Inflammatory macrophage (primary cell): Measurements from ENCODE around the gene OR4X2.
"Not testable (repeated sequence)": the region's sequence is repeated elsewhere in the genome, so short reads cannot be mapped to it uniquely, and the experiment has no call there.

Source experiments
- DNase-seq, 2 donors: peaks; one replicate each; pipeline ENCODE4 v3.0.0-alpha.2; 2020 to 2022
- total RNA-seq, 18 experiments: gene quantifications; one replicate each; lab custom pipeline; 2026; ENCODE audit warnings: mixed read lengths in 6 of 18, inconsistent platforms in 2 of 18; lab: John Stamatoyannopoulos, UW

OR4X2 gene, protein sequence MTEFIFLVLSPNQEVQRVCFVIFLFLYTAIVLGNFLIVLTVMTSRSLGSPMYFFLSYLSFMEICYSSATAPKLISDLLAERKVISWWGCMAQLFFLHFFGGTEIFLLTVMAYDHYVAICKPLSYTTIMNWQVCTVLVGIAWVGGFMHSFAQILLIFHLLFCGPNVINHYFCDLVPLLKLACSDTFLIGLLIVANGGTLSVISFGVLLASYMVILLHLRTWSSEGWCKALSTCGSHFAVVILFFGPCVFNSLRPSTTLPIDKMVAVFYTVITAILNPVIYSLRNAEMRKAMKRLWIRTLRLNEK
- total RNA-seq, result 0 reads per million in 18 experiments

DNA sequence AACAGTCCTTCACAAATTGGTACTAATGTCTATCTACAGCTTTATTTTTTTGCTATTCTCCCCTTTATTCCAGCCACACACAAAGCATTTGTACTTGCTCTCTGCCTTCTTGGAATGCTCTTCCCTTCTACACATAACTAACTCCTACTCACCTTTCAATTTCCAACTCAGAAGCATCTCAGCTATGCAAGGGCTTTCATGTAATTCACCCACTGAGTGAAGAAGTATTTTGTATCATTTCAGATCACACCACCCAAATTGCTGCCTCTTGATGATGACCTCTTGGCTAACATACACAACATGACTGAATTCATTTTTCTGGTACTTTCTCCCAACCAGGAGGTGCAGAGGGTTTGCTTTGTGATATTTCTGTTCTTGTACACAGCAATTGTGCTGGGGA is at the start of gene OR4X2:
Gene OR4X2, plus strand, starts transcription at position 301 of the 400 bp plus-strand sequence. Its CDS starts 0 bp downstream, at position 301.
- DNase-seq, result no peak

DNA sequence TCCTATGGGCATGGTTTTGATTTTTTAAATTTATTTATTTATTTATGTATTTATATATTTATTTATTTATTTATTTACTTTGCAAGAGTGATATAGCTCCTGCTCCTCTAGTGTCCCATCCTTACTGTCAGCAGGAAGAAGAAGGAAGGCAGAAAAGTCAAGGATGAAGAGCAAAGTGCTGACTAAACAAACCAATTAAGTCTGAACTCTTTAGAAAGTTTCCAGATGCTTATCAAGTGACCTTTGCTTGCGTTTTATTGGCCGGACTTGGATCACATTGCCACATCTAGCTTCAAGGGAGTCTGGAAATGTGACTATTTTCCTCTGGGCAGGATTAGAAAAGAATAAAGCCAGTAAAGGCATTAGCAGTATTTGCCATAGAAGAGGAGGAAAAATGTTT is 37.0 kb upstream of the OR4X2 start:
- no peak for DNase-seq

DNA sequence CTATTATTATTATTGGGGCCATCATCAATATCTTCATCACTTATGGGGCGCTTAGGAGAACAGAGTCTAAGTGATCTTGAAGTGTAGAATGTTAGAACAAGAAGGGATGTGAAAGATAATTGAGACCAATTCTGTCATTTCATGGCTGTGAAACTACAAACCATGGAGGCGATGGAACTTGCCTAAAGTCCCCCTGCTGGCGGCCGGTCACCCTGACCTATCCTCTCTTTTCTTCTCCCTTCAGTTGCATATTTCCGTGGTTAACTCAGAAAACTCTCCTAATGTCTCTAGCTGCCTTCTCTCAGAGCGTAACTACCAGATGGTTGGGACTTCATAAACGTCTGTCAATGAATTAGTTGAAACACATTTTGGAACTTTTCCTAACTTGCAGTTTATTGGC is 34.9 kb upstream of the OR4X2 start:
- DNase-seq, result peak in 1 of 2 donors; percentile 2

DNA sequence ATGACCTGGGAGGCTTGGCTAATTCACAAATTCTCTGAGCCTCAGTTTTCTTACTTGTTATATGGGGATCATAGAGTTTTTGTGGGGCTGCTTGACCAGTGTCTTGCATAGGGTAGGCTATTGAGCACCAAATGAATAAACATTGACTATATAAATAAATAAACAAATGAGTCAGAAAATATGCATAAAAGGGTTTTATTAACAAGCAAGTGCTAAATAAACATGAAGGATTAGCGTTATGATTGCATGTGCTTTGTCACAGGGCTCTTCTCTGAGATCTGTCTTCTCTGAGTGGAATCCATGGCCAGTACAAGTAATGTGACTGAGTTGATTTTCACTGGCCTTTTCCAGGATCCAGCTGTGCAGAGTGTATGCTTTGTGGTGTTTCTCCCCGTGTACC is 28.4 kb upstream of the OR4X2 start, which contains the start of gene OR4B1:
Gene OR4B1, plus strand, starts transcription at position 301 of the 400 bp plus-strand sequence. Its CDS starts 0 bp downstream, at position 301.
- no peak for DNase-seq

DNA sequence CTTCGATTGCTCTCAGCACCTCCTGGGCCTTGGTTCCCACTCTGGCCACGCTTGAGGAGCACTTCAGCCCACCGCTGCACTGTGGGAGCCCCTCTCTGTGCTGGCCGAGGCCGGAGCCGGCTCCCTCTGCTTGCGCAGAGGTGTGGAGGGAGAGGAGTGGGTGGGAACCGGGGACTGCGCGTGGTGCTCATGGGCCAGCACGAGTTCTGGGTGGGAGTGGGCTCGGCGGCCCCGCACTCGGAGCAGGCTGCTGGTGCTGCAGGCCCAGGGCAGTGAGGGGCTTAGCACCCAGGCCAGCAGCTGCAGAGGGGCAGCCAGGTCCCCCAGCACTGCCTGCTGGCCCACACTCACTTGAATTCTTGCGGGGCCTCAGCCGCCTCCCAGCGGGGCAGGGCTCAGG is 16.1 kb upstream of the OR4X2 start:
- DNase-seq, result no peak

DNA sequence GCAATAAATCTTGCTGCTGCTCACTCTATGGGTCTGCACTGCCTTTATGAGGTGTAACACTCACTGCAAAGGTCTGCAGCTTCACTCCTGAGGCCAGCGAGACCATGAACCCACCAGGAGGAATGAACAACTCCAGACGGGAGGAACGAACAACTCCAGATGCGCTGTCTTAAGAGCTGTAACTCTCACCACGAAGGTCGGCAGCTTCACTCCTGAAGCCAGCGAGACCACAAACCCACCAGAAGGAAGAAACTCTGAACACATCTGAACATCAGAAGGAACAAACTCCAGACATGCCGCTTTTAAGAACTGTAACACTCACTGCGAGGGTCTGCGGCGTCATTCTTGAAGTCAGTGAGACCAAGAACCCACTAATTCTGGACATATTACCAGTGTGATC is 14.8 kb upstream of the OR4X2 start:
- DNase-seq, result not testable (repeated sequence)

DNA sequence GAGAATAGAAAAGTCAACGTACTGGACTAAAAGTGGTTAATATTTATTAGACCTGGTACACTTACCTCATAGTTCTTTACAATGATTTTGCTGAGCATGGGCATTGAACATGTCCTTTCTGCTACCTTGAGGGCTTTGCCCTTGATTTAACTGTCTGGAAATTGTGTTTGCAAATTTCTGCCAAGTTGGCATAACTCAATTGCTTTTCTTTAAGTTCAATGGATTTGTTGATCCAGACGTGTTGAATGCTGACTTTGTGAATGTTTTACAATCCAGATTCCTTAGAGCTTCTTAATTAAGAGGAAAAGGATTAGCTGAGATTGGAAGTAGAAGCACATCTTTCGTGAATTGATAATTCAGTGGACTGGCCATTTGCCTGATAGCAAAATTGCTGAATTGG is 7.2 kb upstream of the OR4X2 start:
- DNase-seq, result no peak

DNA sequence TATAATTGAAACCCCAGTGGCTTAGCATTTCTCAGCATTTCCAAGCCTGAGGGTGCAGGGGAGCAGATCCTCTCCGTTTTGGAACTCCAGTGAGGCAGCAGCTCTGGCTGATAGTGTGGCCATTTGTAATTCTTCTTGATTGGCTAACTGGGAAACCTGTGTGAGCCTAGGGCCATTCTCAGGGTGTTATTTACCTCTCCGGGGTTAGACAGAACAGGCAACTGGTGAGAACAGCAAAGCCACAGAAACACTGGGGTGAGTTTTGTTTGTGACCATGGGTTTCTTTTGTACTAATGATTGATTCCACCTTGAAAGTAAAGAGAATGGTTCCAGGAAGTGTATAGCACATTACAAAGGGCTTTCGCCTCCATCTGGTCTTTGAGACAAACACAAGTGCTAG is 2.4 kb upstream of the OR4X2 start:
- DNase-seq, result no peak

DNA sequence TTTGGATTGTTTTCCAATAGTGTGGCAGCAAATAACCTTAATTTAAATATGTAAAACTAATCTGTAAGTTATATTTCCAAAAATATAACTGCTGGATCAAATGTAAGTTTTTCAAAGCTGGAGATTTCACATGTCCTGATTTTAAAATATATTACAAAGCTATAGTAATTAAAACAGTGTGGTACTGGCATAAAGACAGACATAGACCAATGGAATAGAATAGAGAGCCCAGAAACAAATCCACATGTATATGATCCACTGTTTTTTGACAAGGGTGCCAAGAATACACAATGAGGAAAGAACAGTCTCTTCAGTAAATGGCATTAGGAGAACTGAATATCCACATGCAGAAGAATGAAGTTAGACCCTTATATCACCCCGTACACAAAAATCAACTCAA is 4.0 kb downstream of the OR4X2 start:
- DNase-seq, result no peak

DNA sequence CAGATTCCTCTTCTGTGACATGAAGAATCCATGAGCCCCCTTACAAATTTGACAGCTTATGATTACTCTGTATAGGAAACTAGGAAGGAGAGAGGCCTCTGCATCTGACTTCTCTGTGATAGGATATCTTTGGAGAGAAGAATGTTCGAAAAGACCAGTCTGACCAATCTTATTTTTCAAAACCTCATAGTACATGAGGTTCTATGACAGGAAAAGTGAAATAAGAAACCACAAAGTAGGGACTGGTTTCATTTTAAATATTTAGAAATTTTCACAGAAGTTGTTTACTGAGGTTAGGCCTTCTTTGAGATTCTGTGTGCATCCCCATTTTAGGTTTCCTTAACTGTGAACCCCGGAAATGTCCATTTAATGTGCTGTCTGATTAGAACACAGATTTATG is 16.7 kb downstream of the OR4X2 start:
- no peak for DNase-seq

DNA sequence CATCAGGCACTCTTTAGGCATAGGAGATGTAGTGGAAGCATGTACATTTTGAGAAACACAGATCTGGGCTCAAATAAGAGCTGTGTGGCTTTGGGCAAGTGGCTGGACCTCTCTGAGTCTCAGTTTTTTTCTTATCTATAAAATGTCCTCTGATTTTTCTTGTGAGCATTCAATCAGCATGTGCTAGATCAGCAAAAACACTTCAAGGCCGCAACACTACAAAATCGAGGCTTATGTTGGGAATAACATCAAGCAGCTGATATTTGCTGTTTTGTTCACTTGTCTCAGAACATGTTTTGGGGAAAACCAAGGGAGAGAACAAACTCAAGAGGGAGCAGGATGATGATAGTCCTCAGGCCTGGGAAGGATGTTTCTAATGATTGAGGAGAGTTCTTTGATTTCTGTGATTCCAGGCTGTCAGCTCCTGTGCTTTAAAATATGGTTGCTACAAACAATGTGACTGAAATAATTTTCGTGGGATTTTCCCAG is 18.6 kb downstream of the OR4X2 start, which contains the start of gene OR4X1:
Gene OR4X1, plus strand, starts transcription at position 439 of the 489 bp plus-strand sequence. Its CDS starts 0 bp downstream, at position 439.
- no peak for DNase-seq

DNA sequence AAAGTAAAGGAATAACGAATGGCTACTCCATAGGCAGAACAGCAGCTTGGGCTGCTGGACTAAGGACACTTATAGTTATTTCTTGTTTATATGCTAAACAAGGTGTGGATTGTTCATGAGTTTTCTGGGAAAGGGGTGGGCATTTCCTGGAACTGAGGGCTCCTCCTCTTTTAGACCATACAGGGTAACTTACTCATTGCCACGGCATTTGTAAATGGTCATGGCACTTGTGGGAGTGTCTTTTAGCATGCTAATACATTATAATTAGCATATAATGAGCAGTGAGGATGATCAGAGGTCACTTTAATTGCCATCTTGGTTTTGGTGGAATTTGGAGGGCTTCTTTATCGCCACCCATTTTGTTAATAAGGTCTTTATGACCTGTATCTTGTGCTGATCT is 25.7 kb downstream of the OR4X2 start:
- no peak for DNase-seq

DNA sequence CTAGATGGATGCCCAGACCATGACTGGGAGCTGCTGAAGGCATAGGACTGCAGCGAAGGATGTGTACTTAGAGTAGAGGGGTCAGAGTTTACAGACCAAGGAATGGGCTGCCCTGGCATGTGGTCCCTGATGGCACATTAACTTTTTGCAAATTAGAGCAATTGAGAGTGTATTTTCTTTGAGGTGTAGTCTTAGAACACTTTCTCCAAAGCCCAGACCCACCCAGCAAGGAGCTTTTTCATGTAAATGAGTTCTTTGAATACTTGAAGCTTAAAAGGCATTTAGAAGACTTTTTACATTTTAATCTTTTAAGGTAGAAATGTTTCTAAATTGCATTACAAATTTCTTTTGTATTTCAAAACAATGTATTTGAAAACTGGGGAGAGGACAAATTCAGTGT is 27.7 kb downstream of the OR4X2 start:
- DNase-seq, result no peak
